T-cell (primary cell): ENCODE data around the gene MAN1B1. TPM values are rescaled to one million over a fixed set of nuclear protein-coding genes. Genes with fewer than 3 reads are reported as not detected.

ENCODE experiments used
- ATAC-seq, 4 experiments: fragments of 200-7000 bp in 3 of 4; fragments of 150-1000 bp in 1 of 4; cut with Tn5 transposase; replicated peaks in 1 of 4; 1 replicate in 3 of 4; 2 replicates in 1 of 4; pipeline ENCODE4 v1.10.0; 2021; ENCODE audit warnings: moderate library complexity in 3 of 4, mild to moderate bottlenecking in 2 of 4, moderate number of reproducible peaks in 1 of 4
- CTCF ChIA-PET, 2 donors: fragments of 300-600 bp; sonication (Branson Sonifier 250); formaldehyde crosslinking; loops; one replicate each; lab custom pipeline; 2022; ENCODE audit warnings: antibody characterized with exemption in 2 of 2; lab: Charles Lee
- POLR2A ChIA-PET, 2 donors: fragments of 300-600 bp; sonication (Branson Sonifier 250); formaldehyde crosslinking; loops; one replicate each; lab custom pipeline; 2022; ENCODE audit warnings: antibody characterized with exemption in 2 of 2; lab: Charles Lee
- DNase-seq, 35 experiments: peaks; one replicate each; pipeline versions ENCODE4 v3.0.0 to v3.0.0-alpha.2; 2013 to 2023
- H3K27ac ChIP-seq: one replicate; pipeline ENCODE4 v1.5.1; 2013; ENCODE audit warnings: low read length
- H3K27me3 ChIP-seq, 2 experiments: replicated peaks in 1 of 2; 1 replicate in 1 of 2; 2 replicates in 1 of 2; pipeline versions ENCODE4 v1.6.1 to v1.7.0; 2013; ENCODE audit warnings: low read length in 1 of 2, mixed read lengths in 1 of 2; ENCODE audit not compliant: control insufficient read depth in 2 of 2, insufficient read depth in 2 of 2; ENCODE audit errors: extremely low read depth in 1 of 2
- H3K36me3 ChIP-seq, 2 donors: 1 replicate in 1 of 2; 2 replicates in 1 of 2; pipeline versions ENCODE4 v1.6.1 to v1.7.0; 2013; ENCODE audit warnings: low read length in 1 of 2; ENCODE audit not compliant: control insufficient read depth in 2 of 2, insufficient read depth in 1 of 2; ENCODE audit errors: extremely low read depth in 1 of 2
- H3K4me1 ChIP-seq, 2 experiments: 1 replicate in 1 of 2; 2 replicates in 1 of 2; pipeline versions ENCODE4 v1.6.1 to v1.7.0; 2013; ENCODE audit warnings: low read length in 2 of 2, mixed read lengths in 1 of 2; ENCODE audit not compliant: insufficient read depth in 2 of 2, control insufficient read depth in 1 of 2; ENCODE audit errors: extremely low read depth in 1 of 2
- H3K4me3 ChIP-seq, 2 donors: 1 replicate in 1 of 2; 2 replicates in 1 of 2; pipeline versions ENCODE4 v1.5.1 to v1.7.0; 2013; ENCODE audit warnings: mild to moderate bottlenecking in 2 of 2, low read length in 1 of 2, moderate library complexity in 1 of 2; ENCODE audit not compliant: control insufficient read depth in 1 of 2; ENCODE audit errors: extremely low read depth in 1 of 2
- H3K9me3 ChIP-seq: 2 replicates; pipeline ENCODE4 v1.7.0; 2013
- H3K27ac Mint-ChIP-seq, 2 donors: one replicate each; pipeline ENCODE4 v1.8.0; 2020 to 2021; ENCODE audit warnings: mild to moderate bottlenecking in 2 of 2, mixed read lengths in 2 of 2
- H3K27me3 Mint-ChIP-seq, 2 donors: one replicate each; pipeline ENCODE4 v1.8.0; 2021 to 2022; ENCODE audit warnings: mixed read lengths in 2 of 2
- H3K36me3 Mint-ChIP-seq: one replicate; pipeline ENCODE4 v1.8.0; 2021; ENCODE audit warnings: mixed read lengths
- H3K4me1 Mint-ChIP-seq, 3 donors: one replicate each; pipeline ENCODE4 v1.8.0; 2020 to 2022; ENCODE audit warnings: mixed read lengths in 3 of 3, mild to moderate bottlenecking in 1 of 3
- H3K4me3 Mint-ChIP-seq, 3 donors: one replicate each; pipeline ENCODE4 v1.8.0; 2020 to 2022; ENCODE audit warnings: mild to moderate bottlenecking in 3 of 3, mixed read lengths in 3 of 3, moderate library complexity in 3 of 3
- H3K9me3 Mint-ChIP-seq, 3 donors: one replicate each; pipeline ENCODE4 v1.8.0; 2020 to 2022; ENCODE audit warnings: mixed read lengths in 3 of 3
- WGBS: methylation state at CpG from one replicate; pipeline ENCODE4 v1.1.5; 2013; ENCODE audit warnings: missing lambda C conversion rate; ENCODE audit not compliant: insufficient coverage; 5-methylcytosine and 5-hydroxymethylcytosine counted together
- total RNA-seq, 35 experiments: library from RNA in 6 of 35; stranded (reverse) in 6 of 35; fragments of 120-200 nt in 1 of 35; gene quantifications; one replicate each; pipeline versions ENCODE4 v1.2.1 to v1.2.4 and lab custom pipeline; 2013 to 2026

The MAN1B1 gene
- total RNA-seq, 5 donors from 2014 or later (not counting 1 experiment from before 2014, with no cell fraction given) = 62.0 to 91.5 (median 84.8) TPM

DNA sequence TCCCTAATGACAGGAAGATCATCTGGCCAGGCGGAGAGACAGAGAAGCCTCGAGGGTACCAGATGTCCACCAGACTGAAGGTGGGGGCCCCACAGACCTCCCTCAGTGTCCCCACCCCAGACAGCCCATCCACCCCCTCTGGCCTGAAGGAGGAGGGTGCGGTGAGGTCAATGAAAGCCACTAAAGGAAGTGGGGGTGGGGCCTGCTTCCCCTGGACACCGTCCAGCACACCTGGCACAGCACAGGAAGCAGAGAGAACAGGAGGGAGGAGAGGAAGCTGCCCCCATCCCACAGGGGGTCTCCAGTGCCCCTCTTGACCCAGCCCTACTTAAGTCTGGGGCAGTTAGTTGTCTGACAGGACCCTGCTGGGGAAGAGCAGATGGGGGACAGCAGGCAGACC, 71.8 kb downstream of the MAN1B1 start:
- Histone ChIP-seq H3K9me3 (no peaks in the 10 kb centered on the region), H3K27ac (no peak overlapping the region), H3K4me1 (peaks cover 3 to 42% of the 10 kb centered on the region in 2 experiments), H3K27me3 (peaks cover 7 to 89% of the 10 kb centered on the region in 2 experiments), H3K36me3 (no peaks in the 10 kb centered on the region), H3K4me3 (no peak overlapping the region)
- Mint-ChIP-seq H3K36me3 (no peaks in the 10 kb centered on the region), H3K27me3 (peaks cover 34 to 56% of the 10 kb centered on the region in 2 donors), H3K9me3 (no peaks in the 10 kb centered on the region), H3K4me3 (no peak overlapping the region), H3K27ac (no peak overlapping the region), H3K4me1 (peaks cover 14 to 29% (median 20%) of the 10 kb centered on the region in 3 donors)
- CTCF ChIA-PET = interaction anchor here in 1 of 2 donors (0.5 kb wide), 1 partner anchor 8 kb away, joined by 3 read pairs; no protein-coding TSS in a partner anchor
- WGBS = 0% methylated on average over 1 of the region's 4 CpGs
- ATAC-seq (no peak), DNase-seq (no peak)
- POLR2A ChIA-PET = no interaction called here

Other genes with a start within 250 kb of the MAN1B1 start
- gene AJM1, start 244.5 kb upstream of the MAN1B1 start, total RNA-seq = 1 to 10 TPM; 2.1 to 7.5 (median 5.1) TPM
- 10 to 100 TPM; 23.3 to 56.8 (median 43.5) TPM for gene PHPT1, start 237.6 kb upstream of the MAN1B1 start, total RNA-seq
- gene MAMDC4, start 234.6 kb upstream of the MAN1B1 start, total RNA-seq = 10 to 100 TPM in 1 of 5 donors, 1 to 10 TPM in 4; 3.0 to 10.7 (median 7.1) TPM
- gene EDF1, start 220.7 kb upstream of the MAN1B1 start, total RNA-seq = 100 to 1,000 TPM; 236 to 314 (median 297) TPM
- gene TRAF2, start 200.5 kb upstream of the MAN1B1 start, total RNA-seq = 10 to 100 TPM; 20.9 to 38.7 (median 33.7) TPM
- 100 to 1,000 TPM in 3 of 5 donors, 10 to 100 TPM in 2; 60.9 to 161 (median 145) TPM for gene FBXW5, start 142.2 kb upstream of the MAN1B1 start, total RNA-seq
- 1 to 10 TPM; 1.7 to 3.8 (median 3.2) TPM for gene C8G, start 141.7 kb upstream of the MAN1B1 start, total RNA-seq
- 1 to 10 TPM; 1.1 to 3.3 (median 2.2) TPM for gene LCN12, start 134.7 kb upstream of the MAN1B1 start, total RNA-seq
- 10 to 100 TPM in 4 of 5 donors, 1 to 10 TPM in 1; 9.6 to 56.6 (median 26.4) TPM for gene PTGDS, start 109.5 kb upstream of the MAN1B1 start, total RNA-seq
- gene LCNL1, start 104.0 kb upstream of the MAN1B1 start, total RNA-seq = 1 to 10 TPM in 3 of 5 donors, under 1 TPM in 2; 0.29 to 2.2 (median 1.3) TPM
- gene PAXX, start 94.6 kb upstream of the MAN1B1 start, total RNA-seq = 100 to 1,000 TPM in 4 of 5 donors, 10 to 100 TPM in 1; 81.3 to 173 (median 127) TPM
- 10 to 100 TPM in 2 of 5 donors, 1 to 10 TPM in 3; 5.4 to 24.7 (median 8.0) TPM for gene CLIC3, start 90.4 kb upstream of the MAN1B1 start, total RNA-seq
- gene ABCA2, start 58.7 kb upstream of the MAN1B1 start, total RNA-seq = 100 to 1,000 TPM in 3 of 5 donors, 10 to 100 TPM in 2; 58.6 to 138 (median 121) TPM
- gene FUT7, start 54.9 kb upstream of the MAN1B1 start, total RNA-seq = 1 to 10 TPM; 1.1 to 7.7 (median 5.1) TPM
- gene NPDC1, start 40.8 kb upstream of the MAN1B1 start, total RNA-seq = 10 to 100 TPM; 32.4 to 76.7 (median 57.0) TPM
- under 1 TPM in 1 of 5 donors, not detected in 4; 0.32 TPM for gene ENTPD2, start 32.9 kb upstream of the MAN1B1 start, total RNA-seq
- gene SAPCD2, start 16.4 kb upstream of the MAN1B1 start, total RNA-seq = 1 to 10 TPM in 1 of 5 donors, under 1 TPM in 4; 0.33 to 1.0 (median 0.83) TPM
- 10 to 100 TPM; 11.3 to 32.8 (median 19.3) TPM for gene UAP1L1, start 9.5 kb upstream of the MAN1B1 start, total RNA-seq
- 100 to 1,000 TPM; 246 to 469 (median 425) TPM for gene DPP7, start 27.7 kb downstream of the MAN1B1 start, total RNA-seq
- gene GRIN1, start 52.2 kb downstream of the MAN1B1 start, total RNA-seq = not detected
- gene LRRC26, start 83.1 kb downstream of the MAN1B1 start, total RNA-seq = not detected
- not detected for gene TMEM210, start 85.1 kb downstream of the MAN1B1 start, total RNA-seq
- gene ANAPC2, start 101.6 kb downstream of the MAN1B1 start, total RNA-seq = 100 to 1,000 TPM; 133 to 142 (median 141) TPM
- gene SSNA1, start 101.7 kb downstream of the MAN1B1 start, total RNA-seq = 10 to 100 TPM; 37.0 to 71.6 (median 64.0) TPM
- 10 to 100 TPM in 3 of 5 donors, 1 to 10 TPM in 2; 5.8 to 12.8 (median 12.1) TPM for gene TPRN, start 113.8 kb downstream of the MAN1B1 start, total RNA-seq
- gene TMEM203, start 118.7 kb downstream of the MAN1B1 start, total RNA-seq = 10 to 100 TPM; 23.7 to 44.7 (median 42.1) TPM
- 10 to 100 TPM; 27.6 to 46.7 (median 45.4) TPM for gene NDOR1, start 118.7 kb downstream of the MAN1B1 start, total RNA-seq
- gene RNF208, start 135.3 kb downstream of the MAN1B1 start, total RNA-seq = 1 to 10 TPM in 3 of 5 donors, under 1 TPM in 2; 0.56 to 1.6 (median 1.5) TPM
- under 1 TPM in 4 of 5 donors, not detected in 1; 0.32 to 0.58 (median 0.45) TPM for gene CYSRT1, start 138.2 kb downstream of the MAN1B1 start, total RNA-seq
- not detected for gene RNF224, start 140.5 kb downstream of the MAN1B1 start, total RNA-seq
- not detected for gene SLC34A3, start 143.9 kb downstream of the MAN1B1 start, total RNA-seq
- gene TUBB4B, start 154.3 kb downstream of the MAN1B1 start, total RNA-seq = 100 to 1,000 TPM in 2 of 5 donors, 10 to 100 TPM in 3; 50.6 to 118 (median 95.3) TPM
- under 1 TPM in 1 of 5 donors, not detected in 4; 0.54 TPM for gene STPG3, start 164.3 kb downstream of the MAN1B1 start, total RNA-seq
- gene NELFB, start 168.3 kb downstream of the MAN1B1 start, total RNA-seq = 10 to 100 TPM; 36.1 to 62.2 (median 58.8) TPM
- gene TOR4A, start 190.7 kb downstream of the MAN1B1 start, total RNA-seq = 1 to 10 TPM; 2.2 to 5.6 (median 3.2) TPM
- gene NRARP, start 215.3 kb downstream of the MAN1B1 start, total RNA-seq = 1 to 10 TPM in 4 of 5 donors, under 1 TPM in 1; 0.55 to 2.7 (median 1.7) TPM